Mucosa of descending colon (tissue), 3 donors: ENCODE results near the gene SSBP3. TPM values are rescaled to one million over a fixed set of nuclear protein-coding genes. Genes with fewer than 3 reads are reported as not detected.

Experiments used
- ATAC-seq: fragments of 200-7000 bp; cut with Tn5 transposase; one replicate; pipeline ENCODE4 v1.9.1; 2020; ENCODE audit warnings: mild to moderate bottlenecking, moderate library complexity
- DNase-seq, 3 donors: peaks; one replicate each; pipeline ENCODE4 v3.0.0-alpha.2; 2020
- H3K36me3 ChIP-seq: fragments of 200-600 bp; one replicate; pipeline ENCODE4 v1.8.0; 2021; ENCODE audit warnings: low read depth, mild to moderate bottlenecking
- H3K4me1 ChIP-seq: fragments of 200-600 bp; one replicate; pipeline ENCODE4 v1.8.0; 2021; ENCODE audit warnings: low read depth, mild to moderate bottlenecking
- H3K4me3 ChIP-seq: fragments of 200-600 bp; one replicate; pipeline ENCODE4 v1.8.0; 2021; ENCODE audit warnings: mild to moderate bottlenecking
- H3K9me3 ChIP-seq: fragments of 200-600 bp; one replicate; pipeline ENCODE4 v1.8.0; 2021; ENCODE audit warnings: mild to moderate bottlenecking
- intact Hi-C, 2 donors: fragments of 100-400 bp; cut with DNase I in 1 of 2; cut with micrococcal nuclease in 1 of 2; formaldehyde crosslinking; loops; one replicate each; pipeline versions ENCODE4 v1.11.0 to v1.11.1; 2022; cut with DNase I, micrococcal nuclease
- total RNA-seq, 3 donors: library from RNA; stranded (reverse); fragmentation: NEBNext Ultra II Directional in 2 of 3; extraction: Animal tissue kit (Norgen Biotek cat#: 25700) in 2 of 3; gene quantifications; one replicate each; pipeline versions ENCODE4 v1.2.1 to v1.2.4, GENCODE V29; 2021 to 2023
- TF ChIP-seq, protein P1 (sequence below): fragments of 200-600 bp; IDR thresholded peaks from one replicate; pipeline ENCODE4 v1.8.0; 2022; ENCODE audit warnings: antibody characterized with exemption, mild to moderate bottlenecking
- donor health status: DM: no; HTN: no; CAD: no; lungs with moderate emphysema.
- donor health status: DM: no; HTN: no; CAD: no.
- donor health status: DM: no; HTN: yes; CAD: no.

Gene SSBP3
- total RNA-seq, 3 donors from 2014 or later: 77.8 to 85.1 (median 82.0) TPM

DNA sequence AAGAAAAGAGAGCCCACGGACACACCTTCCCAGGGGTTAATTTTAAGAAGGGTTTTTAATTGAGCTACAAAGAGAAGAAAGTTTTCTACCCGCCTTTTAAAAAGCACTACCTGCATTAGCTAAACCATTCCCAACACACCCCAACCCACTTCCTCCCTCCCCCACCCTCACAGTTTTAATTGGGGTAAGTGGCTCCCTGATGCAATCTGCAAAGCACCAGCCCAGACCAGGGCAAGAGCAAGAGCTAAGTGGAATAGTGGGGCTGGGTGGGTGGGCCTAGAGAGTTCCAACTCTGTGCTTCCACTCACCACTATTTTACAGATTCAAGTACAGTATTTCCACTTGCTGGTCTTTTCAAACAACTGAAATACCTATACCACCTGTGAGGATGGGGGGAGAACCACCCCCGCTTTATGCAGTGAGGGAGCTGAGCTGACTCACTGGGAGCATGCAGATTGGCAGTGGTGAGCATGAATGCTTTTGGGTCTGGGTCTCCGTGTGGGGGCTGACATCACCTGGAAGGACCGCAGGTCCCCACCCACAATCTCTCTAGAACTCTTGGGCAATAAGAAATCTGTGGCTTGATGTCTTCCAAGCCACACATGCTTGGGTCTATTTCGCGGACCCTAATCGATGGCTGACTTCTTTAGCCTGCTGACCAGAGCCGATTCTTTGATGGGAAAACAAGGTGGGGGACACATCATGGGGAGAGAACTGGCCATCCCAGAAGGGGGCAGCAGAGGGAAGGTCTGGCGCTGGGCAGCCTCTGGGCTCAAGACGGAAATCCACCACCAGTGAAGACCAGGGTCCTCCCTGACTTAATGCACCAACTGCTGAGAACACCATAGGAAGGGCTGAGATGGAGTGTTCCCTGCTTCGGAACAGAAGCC, 95.5 kb downstream of the SSBP3 start:
- peaks cover 5% of the 10 kb centered on the region for H3K4me1 ChIP-seq
- H3K36me3 ChIP-seq: no peaks in the 10 kb centered on the region
- no peak overlapping the region for H3K4me3 ChIP-seq
- ATAC-seq (peak; percentile 52), DNase-seq (peak in 2 of 3 donors; percentile 62 to 71)
- intact Hi-C loops: no loop called here
- no peaks in the 10 kb centered on the region for H3K9me3 ChIP-seq
- TF ChIP-seq, protein P1, sequence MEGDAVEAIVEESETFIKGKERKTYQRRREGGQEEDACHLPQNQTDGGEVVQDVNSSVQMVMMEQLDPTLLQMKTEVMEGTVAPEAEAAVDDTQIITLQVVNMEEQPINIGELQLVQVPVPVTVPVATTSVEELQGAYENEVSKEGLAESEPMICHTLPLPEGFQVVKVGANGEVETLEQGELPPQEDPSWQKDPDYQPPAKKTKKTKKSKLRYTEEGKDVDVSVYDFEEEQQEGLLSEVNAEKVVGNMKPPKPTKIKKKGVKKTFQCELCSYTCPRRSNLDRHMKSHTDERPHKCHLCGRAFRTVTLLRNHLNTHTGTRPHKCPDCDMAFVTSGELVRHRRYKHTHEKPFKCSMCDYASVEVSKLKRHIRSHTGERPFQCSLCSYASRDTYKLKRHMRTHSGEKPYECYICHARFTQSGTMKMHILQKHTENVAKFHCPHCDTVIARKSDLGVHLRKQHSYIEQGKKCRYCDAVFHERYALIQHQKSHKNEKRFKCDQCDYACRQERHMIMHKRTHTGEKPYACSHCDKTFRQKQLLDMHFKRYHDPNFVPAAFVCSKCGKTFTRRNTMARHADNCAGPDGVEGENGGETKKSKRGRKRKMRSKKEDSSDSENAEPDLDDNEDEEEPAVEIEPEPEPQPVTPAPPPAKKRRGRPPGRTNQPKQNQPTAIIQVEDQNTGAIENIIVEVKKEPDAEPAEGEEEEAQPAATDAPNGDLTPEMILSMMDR: peak; percentile 6

- H3K9me3 ChIP-seq: no peaks in the 10 kb centered on the region
- no peak overlapping the region for H3K4me3 ChIP-seq
- DNase-seq: no peak
- peaks cover 1% of the 10 kb centered on the region for H3K4me1 ChIP-seq
- intact Hi-C loops: no loop called here
- no peak for ATAC-seq
- no peaks in the 10 kb centered on the region for H3K36me3 ChIP-seq
- TF ChIP-seq, protein P1: no peak
These were observed 96.4 kb downstream of the SSBP3 start for GRCh38 chr1:54309631-54310366.

- H3K4me1 ChIP-seq: peaks cover 2% of the 10 kb centered on the region
- H3K9me3 ChIP-seq: no peaks in the 10 kb centered on the region
- intact Hi-C loops: no loop called here
- ATAC-seq: no peak
- no peak overlapping the region for H3K4me3 ChIP-seq
- DNase-seq: no peak
- TF ChIP-seq, protein P1: no peak
- no peaks in the 10 kb centered on the region for H3K36me3 ChIP-seq
These were observed 98.9 kb downstream of the SSBP3 start for GRCh38 chr1:54307305-54307704.

- no peak for ATAC-seq
- peaks cover 2% of the 10 kb centered on the region for H3K4me1 ChIP-seq
- no peak overlapping the region for H3K4me3 ChIP-seq
- no peaks in the 10 kb centered on the region for H3K36me3 ChIP-seq
- intact Hi-C loops: no loop called here
- DNase-seq: no peak
- TF ChIP-seq, protein P1: no peak
- no peaks in the 10 kb centered on the region for H3K9me3 ChIP-seq
These were observed 100.2 kb downstream of the SSBP3 start for GRCh38 chr1:54305906-54306514.

DNA sequence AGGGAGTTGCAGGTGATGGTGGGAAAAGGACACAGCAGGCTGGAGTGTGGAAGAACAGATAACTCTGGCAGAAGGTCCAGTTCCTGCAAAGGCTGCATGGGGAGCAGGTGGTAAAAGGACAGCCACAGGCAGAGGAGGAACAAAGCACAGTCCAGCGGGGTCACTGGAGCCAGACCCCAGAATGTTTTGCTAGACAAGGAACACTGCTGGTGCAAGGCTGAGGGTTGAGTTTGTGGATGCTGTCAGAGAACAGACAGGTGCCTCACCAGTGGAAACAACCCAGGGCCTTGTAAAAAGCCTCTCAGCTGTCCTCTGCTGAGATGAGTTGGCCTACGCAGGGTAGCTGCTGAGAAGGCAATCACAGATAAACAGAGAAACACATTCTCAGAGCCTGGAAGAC, 101.7 kb downstream of the SSBP3 start:
- Histone ChIP-seq H3K4me3 (no peak overlapping the region), H3K36me3 (no peaks in the 10 kb centered on the region), H3K9me3 (no peaks in the 10 kb centered on the region), H3K4me1 (peaks cover 9% of the 10 kb centered on the region)
- ATAC-seq: no peak
- intact Hi-C loops: no loop called here
- TF ChIP-seq, protein P1: no peak
- DNase-seq: no peak
